Choroid plexus epithelial cell (primary cell): ENCODE results near the gene TEX26.
"Not testable (repeated sequence)": the region's sequence is repeated elsewhere in the genome, so short reads cannot be mapped to it uniquely, and the experiment has no call there.

Experiments used
- DNase-seq: peaks from one replicate; pipeline ENCODE4 v3.0.0-alpha.2; 2010; ENCODE audit warnings: low read depth
- H3K4me3 ChIP-seq: 2 replicates; pipeline ENCODE4 v1.5.1; 2011; ENCODE audit warnings: low read depth, mild to moderate bottlenecking, control low read depth, low read length, moderate library complexity
- TF ChIP-seq, protein P1 (sequence below): conservative IDR thresholded peaks from 2 replicates; pipeline ENCODE4 v1.5.1; 2011; ENCODE audit warnings: low read depth, mild to moderate bottlenecking, control low read depth, inconsistent platforms, low read length, moderate library complexity

TEX26 gene

GRCh38 chr13:30918662-30919405 lies 13.6 kb upstream of the TEX26 start:
- TF ChIP-seq, protein P1, sequence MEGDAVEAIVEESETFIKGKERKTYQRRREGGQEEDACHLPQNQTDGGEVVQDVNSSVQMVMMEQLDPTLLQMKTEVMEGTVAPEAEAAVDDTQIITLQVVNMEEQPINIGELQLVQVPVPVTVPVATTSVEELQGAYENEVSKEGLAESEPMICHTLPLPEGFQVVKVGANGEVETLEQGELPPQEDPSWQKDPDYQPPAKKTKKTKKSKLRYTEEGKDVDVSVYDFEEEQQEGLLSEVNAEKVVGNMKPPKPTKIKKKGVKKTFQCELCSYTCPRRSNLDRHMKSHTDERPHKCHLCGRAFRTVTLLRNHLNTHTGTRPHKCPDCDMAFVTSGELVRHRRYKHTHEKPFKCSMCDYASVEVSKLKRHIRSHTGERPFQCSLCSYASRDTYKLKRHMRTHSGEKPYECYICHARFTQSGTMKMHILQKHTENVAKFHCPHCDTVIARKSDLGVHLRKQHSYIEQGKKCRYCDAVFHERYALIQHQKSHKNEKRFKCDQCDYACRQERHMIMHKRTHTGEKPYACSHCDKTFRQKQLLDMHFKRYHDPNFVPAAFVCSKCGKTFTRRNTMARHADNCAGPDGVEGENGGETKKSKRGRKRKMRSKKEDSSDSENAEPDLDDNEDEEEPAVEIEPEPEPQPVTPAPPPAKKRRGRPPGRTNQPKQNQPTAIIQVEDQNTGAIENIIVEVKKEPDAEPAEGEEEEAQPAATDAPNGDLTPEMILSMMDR, result no peak
- no peak for DNase-seq
- no peak overlapping the region for H3K4me3 ChIP-seq

GRCh38 chr13:30920162-30920909 lies 12.1 kb upstream of the TEX26 start:
- TF ChIP-seq, protein P1, result no peak
- no peak overlapping the region for H3K4me3 ChIP-seq
- DNase-seq, result no peak

- TF ChIP-seq, protein P1, result no peak
- no peak for DNase-seq
Observed at GRCh38 chr13:30923418-30923817, 9.0 kb upstream of the TEX26 start.

GRCh38 chr13:30924721-30925120 lies 7.7 kb upstream of the TEX26 start:
- TF ChIP-seq, protein P1, result no peak
- DNase-seq, result no peak

More at GRCh38 chr13:30923418-30923817, 9.0 kb upstream of the TEX26 start:
- no peak overlapping the region for H3K4me3 ChIP-seq

GRCh38 chr13:30925429-30925828 lies 7.0 kb upstream of the TEX26 start:
- TF ChIP-seq, protein P1, result no peak
- no peak for DNase-seq
- H3K4me3 ChIP-seq, result no peak overlapping the region

More at GRCh38 chr13:30924721-30925120, 7.7 kb upstream of the TEX26 start:
- H3K4me3 ChIP-seq, result no peak overlapping the region

GRCh38 chr13:30926781-30927180 lies 5.7 kb upstream of the TEX26 start:
- TF ChIP-seq, protein P1, result no peak
- H3K4me3 ChIP-seq, result no peak overlapping the region
- no peak for DNase-seq

DNA sequence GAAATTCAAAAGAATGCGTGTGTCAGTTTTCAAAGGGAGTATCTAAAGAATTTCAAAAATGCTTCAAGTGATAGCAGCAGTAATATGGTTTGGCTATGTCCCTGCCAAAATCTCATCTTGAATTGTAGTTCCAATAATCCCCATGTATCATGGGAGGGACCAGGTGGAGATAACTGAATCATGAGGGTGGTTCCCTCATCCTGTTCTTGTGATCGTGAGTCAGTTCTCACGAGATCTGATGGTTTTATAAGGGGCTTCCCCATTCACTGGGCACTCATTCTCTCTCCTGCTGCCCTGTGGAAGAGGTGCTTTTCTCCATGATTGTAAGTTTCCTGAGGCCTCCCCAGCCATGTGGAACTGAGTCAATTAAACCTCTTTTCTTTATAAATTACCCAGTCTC lies 5.3 kb upstream of the TEX26 start:
- DNase-seq, result peak; percentile 86
- not testable (repeated sequence) for H3K4me3 ChIP-seq
